H9 (cell line): ENCODE measurements around the gene AGPAT1. TPM values are rescaled to one million over a fixed set of nuclear protein-coding genes. Genes with fewer than 3 reads are reported as not detected.

Experiments used
- DNase-seq: peaks from one replicate; pipeline ENCODE4 v3.0.0-alpha.2; 2017
- H2AFZ ChIP-seq: one replicate; pipeline ENCODE4 v1.6.1; 2013; ENCODE audit warnings: mild to moderate bottlenecking, low read length, control low read depth, moderate library complexity
- H2AK5ac ChIP-seq: 2 replicates; pipeline ENCODE4 v1.6.1; 2013; ENCODE audit warnings: low read length, control low read depth, mixed read lengths; ENCODE audit not compliant: insufficient read length
- H2BK120ac ChIP-seq: one replicate; pipeline ENCODE4 v1.6.1; 2013; ENCODE audit warnings: low read depth, mild to moderate bottlenecking, low read length, control low read depth, inconsistent platforms; ENCODE audit not compliant: poor library complexity, severe bottlenecking
- H2BK12ac ChIP-seq: 2 replicates; pipeline ENCODE4 v1.6.1; 2013; ENCODE audit warnings: low read length, control low read depth, mixed read lengths, low read depth; ENCODE audit not compliant: insufficient read length
- H2BK15ac ChIP-seq: 2 replicates; pipeline ENCODE4 v1.6.1; 2013; ENCODE audit warnings: low read depth, low read length, control low read depth
- H2BK20ac ChIP-seq: one replicate; pipeline ENCODE4 v1.6.1; 2013; ENCODE audit warnings: low read depth, mild to moderate bottlenecking, low read length, control low read depth, inconsistent platforms; ENCODE audit not compliant: poor library complexity, severe bottlenecking
- H2BK5ac ChIP-seq: 2 replicates; pipeline ENCODE4 v1.6.1; 2013; ENCODE audit warnings: low read length, control low read depth, mixed read lengths; ENCODE audit not compliant: insufficient read length
- H3K14ac ChIP-seq: 2 replicates; pipeline ENCODE4 v1.6.1; 2013; ENCODE audit warnings: low read length, control low read depth; ENCODE audit not compliant: insufficient read depth
- H3K18ac ChIP-seq: 2 replicates; pipeline ENCODE4 v1.6.1; 2013; ENCODE audit warnings: low read depth, mild to moderate bottlenecking, mixed read lengths, low read length, control low read depth; ENCODE audit not compliant: insufficient read length
- H3K23ac ChIP-seq: 2 replicates; pipeline ENCODE4 v1.6.1; 2013; ENCODE audit warnings: low read length, control low read depth, mixed read lengths, low read depth; ENCODE audit not compliant: insufficient read length
- H3K23me2 ChIP-seq: 2 replicates; pipeline ENCODE4 v1.6.1; 2013; ENCODE audit warnings: low read depth, mild to moderate bottlenecking, mixed read lengths, low read length, control low read depth; ENCODE audit not compliant: insufficient read length, poor library complexity, severe bottlenecking
- H3K27ac ChIP-seq: 2 replicates; pipeline ENCODE4 v1.5.1; 2013; ENCODE audit warnings: low read length, control low read depth, mixed read lengths, low read depth; ENCODE audit not compliant: insufficient read length
- H3K27me3 ChIP-seq: 2 replicates; pipeline ENCODE4 v1.6.1; 2013; ENCODE audit warnings: low read length, control low read depth, inconsistent platforms; ENCODE audit not compliant: insufficient read depth
- H3K4ac ChIP-seq: 2 replicates; pipeline ENCODE4 v1.6.1; 2013; ENCODE audit warnings: low read depth, mild to moderate bottlenecking, control low read depth, inconsistent platforms, low read length, moderate library complexity
- H3K4me1 ChIP-seq: 2 replicates; pipeline ENCODE4 v1.6.1; 2013; ENCODE audit warnings: low read length, control low read depth, inconsistent platforms; ENCODE audit not compliant: insufficient read depth
- H3K4me2 ChIP-seq: 2 replicates; pipeline ENCODE4 v1.6.1; 2013; ENCODE audit warnings: low read length, control low read depth, mixed read lengths; ENCODE audit not compliant: insufficient read length, insufficient read depth
- H3K56ac ChIP-seq: 2 replicates; pipeline ENCODE4 v1.6.1; 2013; ENCODE audit warnings: low read depth, mild to moderate bottlenecking, mixed read lengths, low read length, control low read depth; ENCODE audit not compliant: insufficient read length
- H3K79me1 ChIP-seq: 2 replicates; pipeline ENCODE4 v1.6.1; 2013; ENCODE audit warnings: low read depth, mild to moderate bottlenecking, moderate library complexity, low read length, control low read depth, inconsistent platforms; ENCODE audit not compliant: insufficient read depth, poor library complexity, severe bottlenecking
- H3K79me2 ChIP-seq: 2 replicates; pipeline ENCODE4 v1.6.1; 2013; ENCODE audit warnings: low read length, control low read depth, inconsistent platforms; ENCODE audit not compliant: insufficient read depth
- H3K9ac ChIP-seq: 2 replicates; pipeline ENCODE4 v1.6.1; 2013; ENCODE audit warnings: low read length, control low read depth, mixed read lengths; ENCODE audit not compliant: insufficient read length; ENCODE audit errors: extremely low read depth
- H3K9me3 ChIP-seq: one replicate; pipeline ENCODE4 v1.6.1; 2013; ENCODE audit warnings: low read depth, low read length, inconsistent platforms; ENCODE audit not compliant: control insufficient read depth
- H3T11ph ChIP-seq: one replicate; pipeline ENCODE4 v1.6.1; 2013; ENCODE audit warnings: mild to moderate bottlenecking, low read length, control low read depth, inconsistent platforms
- H4K20me1 ChIP-seq: one replicate; pipeline ENCODE4 v1.6.1; 2013; ENCODE audit not compliant: control insufficient read depth, insufficient read length, insufficient read depth
- H4K5ac ChIP-seq: 2 replicates; pipeline ENCODE4 v1.6.1; 2013; ENCODE audit warnings: low read depth, mild to moderate bottlenecking, mixed read lengths, low read length, control low read depth; ENCODE audit not compliant: insufficient read length
- H4K8ac ChIP-seq: replicated peaks from 2 replicates; pipeline ENCODE4 v1.6.1; 2013; ENCODE audit warnings: low read length, control low read depth, mixed read lengths, low read depth; ENCODE audit not compliant: insufficient read length
- H4K91ac ChIP-seq: 2 replicates; pipeline ENCODE4 v1.6.1; 2013; ENCODE audit warnings: low read depth, mild to moderate bottlenecking, moderate library complexity, mixed read lengths, low read length, control low read depth; ENCODE audit not compliant: insufficient read length
- H3K27ac Mint-ChIP-seq, 3 experiments: 2 replicates in 2 of 3; 3 replicates in 1 of 3; pipeline ENCODE4 v1.8.0; 2020 to 2021; ENCODE audit warnings: mixed read lengths in 3 of 3, mild to moderate bottlenecking in 1 of 3, moderate library complexity in 1 of 3
- H3K27me3 Mint-ChIP-seq: 2 replicates; pipeline ENCODE4 v1.8.0; 2021; ENCODE audit warnings: low read depth, mild to moderate bottlenecking, moderate library complexity, mixed read lengths
- H3K36me3 Mint-ChIP-seq, 3 experiments: 2 replicates in 2 of 3; 3 replicates in 1 of 3; pipeline ENCODE4 v1.8.0; 2020 to 2021; ENCODE audit warnings: low read depth in 3 of 3, mixed read lengths in 3 of 3; ENCODE audit not compliant: insufficient read depth in 1 of 3
- H3K4me1 Mint-ChIP-seq, 2 experiments: 2 replicates each; pipeline ENCODE4 v1.8.0; 2020; ENCODE audit warnings: mixed read lengths in 2 of 2
- H3K4me3 Mint-ChIP-seq, 2 experiments: 2 replicates in 1 of 2; 3 replicates in 1 of 2; pipeline ENCODE4 v1.8.0; 2020 to 2021; ENCODE audit warnings: mild to moderate bottlenecking in 2 of 2, mixed read lengths in 2 of 2, moderate library complexity in 1 of 2
- H3K9me3 Mint-ChIP-seq, 2 experiments: 2 replicates in 1 of 2; 3 replicates in 1 of 2; pipeline ENCODE4 v1.8.0; 2020; ENCODE audit warnings: mild to moderate bottlenecking in 2 of 2, mixed read lengths in 2 of 2, moderate library complexity in 1 of 2
- WGBS: extraction: QIAGEN DNeasy Blood & Tissue Kit; methylation state at CpG from one replicate; pipeline ENCODE4 v1.1.7; 2013; ENCODE audit warnings: missing lambda C conversion rate, low lambda C conversion rate, mixed read lengths; ENCODE audit not compliant: insufficient read length; ENCODE audit errors: extremely low coverage; 5-methylcytosine and 5-hydroxymethylcytosine counted together
- total RNA-seq: library from RNA; stranded (reverse); gene quantifications from 2 replicates; pipeline ENCODE4 v1.2.1, GENCODE V29; 2021
- TF ChIP-seq, protein P1 (sequence below): fragments of 200-600 bp; sonication (generic); conservative IDR thresholded peaks from 3 replicates; pipeline ENCODE4 v1.8.0; 2021; ENCODE audit warnings: antibody characterized with exemption, mild to moderate bottlenecking

AGPAT1 gene
- total RNA-seq, 1 experiment from 2014 or later, result 89.5 TPM

DNA sequence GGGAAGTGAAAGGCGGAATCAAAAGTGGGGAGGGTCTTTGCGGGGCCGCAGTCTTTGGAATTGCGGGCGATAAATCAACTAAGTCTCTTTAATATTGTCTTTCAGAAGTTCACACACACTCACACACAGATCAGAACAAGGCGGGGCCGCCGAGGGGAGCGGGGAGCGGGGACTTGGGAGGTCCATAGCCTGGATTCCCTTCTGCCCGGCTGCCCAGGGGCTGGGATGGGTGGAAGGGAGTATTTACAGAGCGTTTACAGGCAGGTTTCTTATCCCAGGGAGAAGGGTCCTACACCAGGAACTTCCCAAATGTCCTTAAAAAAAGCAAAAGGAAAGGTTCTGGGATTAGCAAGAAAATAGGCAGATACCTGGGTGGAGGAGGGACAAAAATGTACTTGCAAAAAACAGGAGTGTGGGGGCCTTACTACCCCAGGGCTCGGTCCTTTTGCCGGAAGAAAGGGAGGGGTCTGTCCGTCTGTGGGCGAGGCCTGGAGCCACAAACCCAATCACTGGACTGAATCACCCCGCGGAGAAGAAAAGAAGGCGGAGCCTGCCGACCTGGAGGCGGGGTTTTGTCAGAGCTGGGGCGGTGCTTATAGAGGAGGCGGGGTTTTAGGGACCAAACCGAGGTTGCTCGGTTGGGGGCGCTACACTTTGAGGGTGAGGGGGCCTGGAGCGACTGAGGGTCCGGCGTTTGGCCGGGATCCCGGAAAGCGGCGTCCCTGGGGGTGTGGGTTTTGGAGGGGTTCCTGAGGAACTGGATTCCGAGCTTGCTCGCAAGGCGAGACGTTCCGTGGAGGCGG is 27.4 kb downstream of the AGPAT1 start:
- Histone ChIP-seq H2AFZ (no peak overlapping the region), H2BK5ac (no peak overlapping the region), H3K9ac (no peak overlapping the region), H3K9me3 (no peaks in the 10 kb centered on the region), H3K27me3 (no peaks in the 10 kb centered on the region; the same call in 1 of the 2 replicates), H3T11ph (no peak overlapping the region), H3K79me2 (no peaks in the 10 kb centered on the region), H3K18ac (no peak overlapping the region), H4K8ac (no peak overlapping the region), H3K23ac (no peak overlapping the region), H3K14ac (no peak overlapping the region), H2AK5ac (no peak overlapping the region), H4K5ac (no peak overlapping the region), H2BK12ac (no peak overlapping the region), H3K4ac (no peak overlapping the region), H3K4me2 (peak overlapping the region; percentile 41), H4K91ac (no peak overlapping the region), H2BK15ac (no peak overlapping the region), H4K20me1 (no peaks in the 10 kb centered on the region), H3K23me2 (peaks cover 30% of the 10 kb centered on the region), H2BK120ac (no peak overlapping the region), H3K56ac (no peak overlapping the region), H2BK20ac (no peak overlapping the region), H3K4me1 (peaks cover 9% of the 10 kb centered on the region), H3K27ac (no peak overlapping the region), H3K79me1 (no peaks in the 10 kb centered on the region)
- WGBS, result no CpG with 5 or more reads among the region's 39 CpGs
- Mint-ChIP-seq H3K27me3 (peaks cover 4% of the 10 kb centered on the region), H3K4me1 (peaks cover 39 to 62% of the 10 kb centered on the region in 2 experiments), H3K4me3 (peak overlapping the region in 1 of 2 experiments; percentile 30; a peak in 2 of 5 replicates), H3K27ac (peak overlapping the region in 1 of 3 experiments; percentile 60; a peak in 2 of 7 replicates), H3K9me3 (no peaks in the 10 kb centered on the region; a peak in 1 of 5 replicates), H3K36me3 (peaks cover 0 to 8% (median 3%) of the 10 kb centered on the region in 3 experiments; a peak in 2 of 7 replicates)
- DNase-seq, result peak; percentile 91
- TF ChIP-seq, protein P1, sequence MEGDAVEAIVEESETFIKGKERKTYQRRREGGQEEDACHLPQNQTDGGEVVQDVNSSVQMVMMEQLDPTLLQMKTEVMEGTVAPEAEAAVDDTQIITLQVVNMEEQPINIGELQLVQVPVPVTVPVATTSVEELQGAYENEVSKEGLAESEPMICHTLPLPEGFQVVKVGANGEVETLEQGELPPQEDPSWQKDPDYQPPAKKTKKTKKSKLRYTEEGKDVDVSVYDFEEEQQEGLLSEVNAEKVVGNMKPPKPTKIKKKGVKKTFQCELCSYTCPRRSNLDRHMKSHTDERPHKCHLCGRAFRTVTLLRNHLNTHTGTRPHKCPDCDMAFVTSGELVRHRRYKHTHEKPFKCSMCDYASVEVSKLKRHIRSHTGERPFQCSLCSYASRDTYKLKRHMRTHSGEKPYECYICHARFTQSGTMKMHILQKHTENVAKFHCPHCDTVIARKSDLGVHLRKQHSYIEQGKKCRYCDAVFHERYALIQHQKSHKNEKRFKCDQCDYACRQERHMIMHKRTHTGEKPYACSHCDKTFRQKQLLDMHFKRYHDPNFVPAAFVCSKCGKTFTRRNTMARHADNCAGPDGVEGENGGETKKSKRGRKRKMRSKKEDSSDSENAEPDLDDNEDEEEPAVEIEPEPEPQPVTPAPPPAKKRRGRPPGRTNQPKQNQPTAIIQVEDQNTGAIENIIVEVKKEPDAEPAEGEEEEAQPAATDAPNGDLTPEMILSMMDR, result no peak
